NCI-H82 treated with DMSO at 0.1 percent for 48 hours (cell line): ENCODE results near the gene HLA-DOB.

ENCODE experiments used
- DNase-seq: peaks from one replicate; lab custom pipeline; 2025; ENCODE audit not compliant: unreplicated experiment; lab: John Stamatoyannopoulos, UW

Gene HLA-DOB

GRCh38 chr6:32843979-32844838 lies 27.4 kb upstream of the HLA-DOB start, which contains the start of gene PSMB8:
Gene PSMB8 (minus strand): TSS chr6:32844047. CDS start chr6:32843996, 51 bp downstream.
- peak; percentile 65 for DNase-seq

- DNase-seq = no peak
Observed at GRCh38 chr6:32843331-32843978, 26.7 kb upstream of the HLA-DOB start.

GRCh38 chr6:32842690-32843089 lies 25.9 kb upstream of the HLA-DOB start:
- DNase-seq = no peak

GRCh38 chr6:32842021-32842650 lies 25.3 kb upstream of the HLA-DOB start:
- no peak for DNase-seq

GRCh38 chr6:32840604-32841246 lies 23.9 kb upstream of the HLA-DOB start:
- DNase-seq = no peak

GRCh38 chr6:32839356-32839755 lies 22.6 kb upstream of the HLA-DOB start:
- DNase-seq = no peak

- DNase-seq = peak; percentile 42
Observed at GRCh38 chr6:32838114-32838958, 21.5 kb upstream of the HLA-DOB start, which contains the start of gene TAP2. Gene TAP2 (minus strand): TSS chr6:32838739. CDS start chr6:32838233, 506 bp downstream.

- no peak for DNase-seq
Observed at GRCh38 chr6:32837651-32838113, 20.9 kb upstream of the HLA-DOB start.

GRCh38 chr6:32836873-32837272 lies 20.1 kb upstream of the HLA-DOB start:
- no peak for DNase-seq

GRCh38 chr6:32835167-32835893 lies 18.5 kb upstream of the HLA-DOB start:
- no peak for DNase-seq

GRCh38 chr6:32833664-32834063 lies 16.9 kb upstream of the HLA-DOB start:
- DNase-seq = no peak

- DNase-seq = no peak
Observed at GRCh38 chr6:32832535-32832934, 15.7 kb upstream of the HLA-DOB start.

- DNase-seq = no peak
Observed at GRCh38 chr6:32830936-32831335, 14.1 kb upstream of the HLA-DOB start.

GRCh38 chr6:32830017-32830416 lies 13.2 kb upstream of the HLA-DOB start:
- DNase-seq = no peak

- DNase-seq = no peak
Observed at GRCh38 chr6:32829495-32829894, 12.7 kb upstream of the HLA-DOB start.

- no peak for DNase-seq
Observed at GRCh38 chr6:32827025-32827424, 10.2 kb upstream of the HLA-DOB start.

- DNase-seq = no peak
Observed at GRCh38 chr6:32825966-32826365, 9.2 kb upstream of the HLA-DOB start.

GRCh38 chr6:32819729-32820128 lies 2.9 kb upstream of the HLA-DOB start:
- no peak for DNase-seq

GRCh38 chr6:32818867-32819266 lies 2.1 kb upstream of the HLA-DOB start:
- no peak for DNase-seq

- DNase-seq = no peak
Observed at GRCh38 chr6:32815996-32816395, 806 bp downstream of the HLA-DOB start.
